Left colon (tissue), 2 donors: ENCODE measurements around the gene WASHC2A. TPM values are rescaled to one million over a fixed set of nuclear protein-coding genes. Genes with fewer than 3 reads are reported as not detected.
"Not testable (repeated sequence)": the region's sequence is repeated elsewhere in the genome, so short reads cannot be mapped to it uniquely, and the experiment has no call there.

Experiments used
- ATAC-seq: fragments of 200-7000 bp; cut with Tn5 transposase; one replicate; pipeline ENCODE4 v1.9.1; 2020; ENCODE audit warnings: mild to moderate bottlenecking, moderate library complexity
- DNase-seq, 2 donors: peaks; one replicate each; pipeline ENCODE4 v3.0.0-alpha.2; 2020
- intact Hi-C, 2 donors: fragments of 100-400 bp; cut with DNase I in 1 of 2; cut with micrococcal nuclease in 1 of 2; formaldehyde crosslinking; loops; one replicate each; pipeline versions ENCODE4 v1.11.2 to v1.14.0; 2022; cut with DNase I, micrococcal nuclease
- total RNA-seq, 2 donors: library from RNA; stranded (reverse); fragmentation: NEBNext Ultra II Directional; extraction: Animal tissue kit (Norgen Biotek cat#: 25700); gene quantifications; one replicate each; pipeline ENCODE4 v1.2.1, GENCODE V29; 2021
- donor health status: DM: no; HTN: no; CAD: no.
- donor health status: DM: yes; HTN: yes; CAD: no.

The WASHC2A gene
- total RNA-seq, 2 donors from 2014 or later: 67.3 to 75.5 TPM

GRCh38 chr10:50055494-50056292 is 12.1 kb upstream of the WASHC2A start:
- peak; percentile 23 for ATAC-seq
- DNase-seq, intact Hi-C loops: not testable (repeated sequence)

- intact Hi-C loops, DNase-seq: not testable (repeated sequence)
- ATAC-seq: peak; percentile 44
These were observed 11.1 kb upstream of the WASHC2A start for GRCh38 chr10:50056654-50057053.

- intact Hi-C loops, DNase-seq: not testable (repeated sequence)
- ATAC-seq: peak; percentile 94
These were observed 9.0 kb upstream of the WASHC2A start for GRCh38 chr10:50058727-50059126.

GRCh38 chr10:50059946-50060345 is 7.8 kb upstream of the WASHC2A start:
- intact Hi-C loops, DNase-seq, ATAC-seq: not testable (repeated sequence)

GRCh38 chr10:50061548-50061947 is 6.2 kb upstream of the WASHC2A start:
- DNase-seq, intact Hi-C loops, ATAC-seq: not testable (repeated sequence)

- no peak for DNase-seq
- intact Hi-C loops: no loop called here
- no peak for ATAC-seq
These were observed 4.7 kb upstream of the WASHC2A start for GRCh38 chr10:50063100-50063499.

- DNase-seq, intact Hi-C loops: not testable (repeated sequence)
- ATAC-seq: peak; percentile 35
These were observed 552 bp downstream of the WASHC2A start for GRCh38 chr10:50068352-50068659.

GRCh38 chr10:50075139-50075538 is 7.4 kb downstream of the WASHC2A start:
- ATAC-seq, intact Hi-C loops, DNase-seq: not testable (repeated sequence)

GRCh38 chr10:50075544-50075943 is 7.8 kb downstream of the WASHC2A start:
- DNase-seq: not testable (repeated sequence)
- ATAC-seq: peak; percentile 62

GRCh38 chr10:50091304-50091703 is 23.6 kb downstream of the WASHC2A start:
- ATAC-seq, intact Hi-C loops, DNase-seq: not testable (repeated sequence)

More at GRCh38 chr10:50075544-50075943, 7.8 kb downstream of the WASHC2A start:
- intact Hi-C loops: not testable (repeated sequence)

GRCh38 chr10:50092928-50093327 is 25.2 kb downstream of the WASHC2A start:
- intact Hi-C loops, ATAC-seq, DNase-seq: not testable (repeated sequence)

- intact Hi-C loops, DNase-seq, ATAC-seq: not testable (repeated sequence)
These were observed 26.9 kb downstream of the WASHC2A start for GRCh38 chr10:50094630-50095029.

GRCh38 chr10:50095402-50095801 is 27.6 kb downstream of the WASHC2A start:
- ATAC-seq, intact Hi-C loops: not testable (repeated sequence)

GRCh38 chr10:50096722-50097121 is 29.0 kb downstream of the WASHC2A start:
- DNase-seq, ATAC-seq, intact Hi-C loops: not testable (repeated sequence)

More at GRCh38 chr10:50095402-50095801, 27.6 kb downstream of the WASHC2A start:
- not testable (repeated sequence) for DNase-seq

- intact Hi-C loops, ATAC-seq, DNase-seq: not testable (repeated sequence)
These were observed 30.9 kb downstream of the WASHC2A start for GRCh38 chr10:50098645-50099044.

GRCh38 chr10:50101139-50101582 is 33.4 kb downstream of the WASHC2A start:
- intact Hi-C loops, ATAC-seq, DNase-seq: not testable (repeated sequence)

GRCh38 chr10:50101747-50102146 is 34.0 kb downstream of the WASHC2A start:
- DNase-seq, intact Hi-C loops, ATAC-seq: not testable (repeated sequence)

GRCh38 chr10:50102267-50102666 is 34.5 kb downstream of the WASHC2A start:
- ATAC-seq: not testable (repeated sequence)

GRCh38 chr10:50108999-50109698 is 41.4 kb downstream of the WASHC2A start:
- ATAC-seq, intact Hi-C loops, DNase-seq: not testable (repeated sequence)

More at GRCh38 chr10:50102267-50102666, 34.5 kb downstream of the WASHC2A start:
- intact Hi-C loops, DNase-seq: not testable (repeated sequence)
